GM18499 (cell line): ENCODE data around the gene CLEC16A.

Source experiments
- ATAC-seq: cut with Tn5 transposase; IDR thresholded peaks from one replicate; pipeline ENCODE4 v1.9.1; 2021; ENCODE audit warnings: moderate number of reproducible peaks; ENCODE audit not compliant: insufficient read depth, unreplicated experiment

Gene CLEC16A

GRCh38 chr16:11051879-11052808 lies 107.8 kb downstream of the CLEC16A start:
- no peak for ATAC-seq

GRCh38 chr16:11053916-11054460 lies 109.6 kb downstream of the CLEC16A start:
- no peak for ATAC-seq

GRCh38 chr16:11056090-11056992 lies 112.0 kb downstream of the CLEC16A start:
- ATAC-seq = no peak

- ATAC-seq = no peak
Measured at GRCh38 chr16:11056993-11057649, 112.8 kb downstream of the CLEC16A start.

DNA sequence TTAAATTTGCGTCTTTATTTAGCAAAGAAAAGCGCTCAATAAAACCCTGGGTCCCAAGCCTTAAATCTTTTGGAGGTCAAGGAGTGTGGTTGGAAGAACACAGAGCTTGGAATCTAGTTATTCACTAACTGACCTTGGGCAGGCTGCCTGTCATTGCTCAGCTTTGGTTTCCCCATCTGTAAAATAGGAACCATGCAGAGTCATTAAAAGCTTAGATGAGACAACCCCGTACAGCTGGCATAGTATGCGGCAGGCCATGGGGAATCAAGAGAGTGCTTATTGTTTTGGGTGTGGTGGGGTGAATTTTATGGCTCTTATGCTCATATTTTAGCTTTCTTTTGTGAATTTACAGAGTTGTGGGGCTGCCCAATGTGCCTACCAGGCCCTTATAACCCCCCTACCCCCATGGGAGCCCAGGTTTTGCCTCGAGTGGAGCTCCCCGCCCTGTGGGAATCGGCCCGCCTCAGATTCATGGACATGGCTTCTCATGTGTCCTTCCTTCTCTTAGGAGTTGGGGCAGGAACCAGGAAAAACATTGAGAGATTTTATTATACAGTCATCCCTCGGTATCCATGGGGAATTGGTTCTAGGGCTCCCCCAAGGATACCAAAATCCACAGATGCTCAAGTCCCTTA lies 113.5 kb downstream of the CLEC16A start:
- ATAC-seq = no peak

GRCh38 chr16:11058832-11059231 lies 114.5 kb downstream of the CLEC16A start:
- ATAC-seq = no peak

- ATAC-seq = no peak
Measured at GRCh38 chr16:11059588-11059987, 115.2 kb downstream of the CLEC16A start.

DNA sequence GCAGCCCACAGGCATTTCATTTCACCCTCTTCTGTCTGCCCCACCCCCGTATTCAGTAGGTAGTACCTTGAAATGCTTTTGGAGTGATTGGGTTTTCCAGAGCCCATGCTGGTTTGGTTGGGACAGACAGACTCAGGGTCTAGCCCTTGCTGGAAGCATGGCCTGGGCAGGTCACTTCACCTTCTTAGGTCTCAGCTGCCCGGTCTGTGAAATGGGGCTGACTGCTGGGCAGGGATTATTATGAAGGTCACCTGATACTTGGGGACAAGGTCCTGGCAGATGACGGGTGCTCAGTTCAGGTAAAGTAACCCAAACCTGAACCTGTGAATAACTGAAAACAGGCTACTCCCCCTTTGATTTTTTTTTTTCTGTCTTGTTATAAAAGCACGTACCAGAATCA lies 116.0 kb downstream of the CLEC16A start:
- ATAC-seq = no peak

DNA sequence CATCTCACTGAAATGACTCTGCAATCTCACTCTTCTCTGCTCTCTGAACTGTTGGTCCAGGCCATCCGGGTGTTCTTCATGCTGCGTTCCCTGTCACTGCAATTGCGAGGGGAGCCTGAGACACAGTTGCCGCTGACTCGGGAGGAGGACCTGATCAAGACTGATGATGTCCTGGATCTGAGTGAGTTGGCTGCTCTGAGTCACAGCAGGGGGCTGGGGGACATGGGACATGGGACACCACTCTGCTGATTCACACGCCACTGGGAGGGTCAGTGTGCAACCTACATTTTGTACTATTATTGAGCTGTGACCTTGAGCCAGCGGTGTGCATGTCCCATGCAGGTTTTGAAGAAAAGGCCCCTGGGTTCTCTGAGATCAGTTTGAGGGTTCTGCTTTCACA lies 116.5 kb downstream of the CLEC16A start:
- ATAC-seq = no peak

DNA sequence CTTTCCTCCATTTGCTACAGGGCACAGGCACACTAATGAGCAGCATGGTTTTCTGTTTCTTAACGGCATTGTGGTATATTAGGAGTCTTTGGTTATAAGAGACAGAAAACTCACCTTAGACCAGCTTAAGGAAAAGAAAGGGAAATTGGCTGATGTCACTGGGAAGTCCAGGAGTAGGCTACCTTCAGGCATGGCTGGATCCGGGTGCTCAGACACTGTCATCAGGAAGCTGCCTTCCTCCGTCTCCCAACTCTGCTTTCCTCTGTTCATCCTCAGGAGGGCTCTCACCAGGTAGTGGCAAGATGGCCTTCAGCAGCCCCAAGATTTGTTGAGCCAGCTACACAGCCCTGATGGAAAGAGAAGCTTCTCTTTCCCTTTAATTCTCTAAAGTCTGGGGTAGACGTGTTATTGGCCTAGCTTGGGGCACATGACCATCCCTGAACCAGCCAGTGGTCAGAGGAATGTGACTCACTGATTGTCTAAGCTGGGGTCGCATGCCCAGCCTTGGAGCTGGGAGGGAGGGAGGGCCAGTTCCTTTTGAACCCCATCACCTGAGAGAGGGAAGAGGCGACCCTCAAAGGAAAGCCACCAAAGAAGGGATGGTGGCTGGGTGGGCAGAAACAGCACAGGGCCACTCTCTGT lies 117.4 kb downstream of the CLEC16A start:
- ATAC-seq = no peak

GRCh38 chr16:11063448-11064201 lies 119.3 kb downstream of the CLEC16A start:
- no peak for ATAC-seq

- no peak for ATAC-seq
Measured at GRCh38 chr16:11064202-11064540, 119.8 kb downstream of the CLEC16A start.

GRCh38 chr16:11064851-11065250 lies 120.5 kb downstream of the CLEC16A start:
- no peak for ATAC-seq

- ATAC-seq = no peak
Measured at GRCh38 chr16:11066261-11066870, 122.0 kb downstream of the CLEC16A start.

- no peak for ATAC-seq
Measured at GRCh38 chr16:11067266-11067665, 122.9 kb downstream of the CLEC16A start.

- no peak for ATAC-seq
Measured at GRCh38 chr16:11067697-11068141, 123.4 kb downstream of the CLEC16A start.

DNA sequence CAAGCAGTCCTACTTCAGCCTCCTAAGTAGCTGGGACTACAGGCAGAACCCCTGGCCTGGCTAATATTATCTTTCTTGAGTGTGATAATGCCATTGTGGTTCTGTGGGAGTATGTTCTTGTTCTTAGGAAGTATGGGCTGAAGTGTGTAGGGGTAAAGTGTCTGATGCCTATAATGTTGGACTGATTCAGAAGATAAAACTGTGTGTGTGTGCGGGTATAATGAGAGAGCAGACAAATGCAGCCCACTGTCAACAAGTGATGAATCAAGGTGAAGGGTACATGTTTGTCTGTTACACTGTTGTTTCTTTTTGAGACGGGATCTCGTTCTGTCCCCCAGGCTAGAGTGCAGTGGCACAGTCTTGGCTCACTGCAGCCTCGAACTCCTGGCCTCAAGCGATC lies 127.5 kb downstream of the CLEC16A start:
- ATAC-seq = no peak

- no peak for ATAC-seq
Measured at GRCh38 chr16:11072420-11073153, 128.2 kb downstream of the CLEC16A start.
